DOHH2 (cell line): Measurements from ENCODE around the gene SPTBN1.

Experiments
- CTCF ChIP-seq: fragments of 200-600 bp; sonication (generic); IDR thresholded peaks from one replicate; pipeline ENCODE4 v1.5.1; 2014; ENCODE audit warnings: antibody characterized with exemption, mild to moderate bottlenecking, low read depth, low read length; ENCODE audit not compliant: poor library complexity, severe bottlenecking
- EZH2phosphoT487 ChIP-seq: fragments of 200-600 bp; sonication (generic); IDR thresholded peaks from 2 replicates; pipeline ENCODE4 v1.6.1; 2017; ENCODE audit warnings: borderline replicate concordance, mild to moderate bottlenecking, antibody characterized with exemption, low read length, moderate library complexity, mixed read lengths

- TF ChIP-seq CTCF (no peak), EZH2phosphoT487 (no peak)
These were observed 32.9 kb upstream of the SPTBN1 start for GRCh38 chr2:54423213-54423612.
